ENCODE data around the gene KCND3. TPM values are rescaled to one million over a fixed set of nuclear protein-coding genes. Genes with fewer than 3 reads are reported as not detected.
A peak's percentile ranks its signal among the peaks of the same experiment; 100 is the strongest.

KCND3 gene
- total and polyA plus RNA-seq, 4 donors, result 1.1 to 25.3 (median 12.4) TPM

GRCh38 chr1:111992476-111992875 lies 3.0 kb upstream of the KCND3 start:
- H3K4me3 ChIP-seq (ENCODE audit: low read length in 2 of 2), result no peak overlapping the region
- ATAC-seq (ENCODE audit: low FRiP score) (no peak), DNase-seq (no peak)
- intact Hi-C loops (cut with DNase I), result loop anchor here (5.0 to 10.0 kb wide), 3 partner anchors 88 to 200 kb away; no protein-coding TSS in a partner anchor
- WGBS, 2 donors, result 56 to 61% methylated on average over 10 of the region's 10 CpGs
- H3K27me3 ChIP-seq (ENCODE audit: control insufficient read depth in 1 of 2, insufficient read depth in 2 of 2, low read length in 1 of 2), result no peaks in the 10 kb centered on the region
- H3K4me1 ChIP-seq (ENCODE audit: control insufficient read depth in 1 of 2, insufficient read depth in 2 of 2, low read length in 2 of 2), result peaks cover 0 to 4% of the 10 kb centered on the region in 2 donors
- H3K27ac ChIP-seq (ENCODE audit: low read depth in 1 of 2, low read length in 2 of 2), result no peak overlapping the region
- H3K36me3 ChIP-seq (ENCODE audit: control insufficient read depth in 1 of 2, insufficient read depth in 2 of 2, low read length in 1 of 2), result no peaks in the 10 kb centered on the region
- no peaks in the 10 kb centered on the region for H3K9me3 ChIP-seq (ENCODE audit: control insufficient read depth, low read length)

GRCh38 chr1:111990878-111991718 lies 1.6 kb upstream of the KCND3 start:
- ATAC-seq (ENCODE audit: low FRiP score), result peak; percentile 75
- Histone ChIP-seq H3K27me3 (ENCODE audit: control insufficient read depth in 1 of 2, insufficient read depth in 2 of 2, low read length in 1 of 2) (no peaks in the 10 kb centered on the region), H3K9me3 (ENCODE audit: control insufficient read depth, low read length) (no peaks in the 10 kb centered on the region), H3K36me3 (ENCODE audit: control insufficient read depth in 1 of 2, insufficient read depth in 2 of 2, low read length in 1 of 2) (no peaks in the 10 kb centered on the region), H3K4me3 (ENCODE audit: low read length in 2 of 2) (peak overlapping the region; percentile 7 to 75), H3K27ac (ENCODE audit: low read depth in 1 of 2, low read length in 2 of 2) (peak overlapping the region in 1 of 2 donors; percentile 23), H3K4me1 (ENCODE audit: control insufficient read depth in 1 of 2, insufficient read depth in 2 of 2, low read length in 2 of 2) (peaks cover 0 to 4% of the 10 kb centered on the region in 2 donors)
- WGBS, 2 donors, result 0 to 1% methylated on average over 37 of the region's 37 CpGs
- DNase-seq, result peak; percentile 86 to 93
- intact Hi-C loops (cut with DNase I), result loop anchor here (5.0 to 10.0 kb wide), 3 partner anchors 86 to 199 kb away; no protein-coding TSS in a partner anchor

- Histone ChIP-seq H3K27me3 (ENCODE audit: control insufficient read depth in 1 of 2, insufficient read depth in 2 of 2, low read length in 1 of 2) (no peaks in the 10 kb centered on the region), H3K4me1 (ENCODE audit: control insufficient read depth in 1 of 2, insufficient read depth in 2 of 2, low read length in 2 of 2) (peaks cover 0 to 4% of the 10 kb centered on the region in 2 donors), H3K36me3 (ENCODE audit: control insufficient read depth in 1 of 2, insufficient read depth in 2 of 2, low read length in 1 of 2) (no peaks in the 10 kb centered on the region), H3K27ac (ENCODE audit: low read depth in 1 of 2, low read length in 2 of 2) (peak overlapping the region in 1 of 2 donors; percentile 23), H3K4me3 (ENCODE audit: low read length in 2 of 2) (peak overlapping the region; percentile 75 to 83), H3K9me3 (ENCODE audit: control insufficient read depth, low read length) (no peaks in the 10 kb centered on the region)
- DNase-seq (peak; percentile 66 to 84), ATAC-seq (ENCODE audit: low FRiP score) (peak; percentile 60)
- WGBS, 2 donors, result 1% methylated on average over 63 to 72 of the region's 72 CpGs
- intact Hi-C loops (cut with DNase I), result loop anchor here (5.0 to 10.0 kb wide), 3 partner anchors 85 to 198 kb away; no protein-coding TSS in a partner anchor
These were observed 784 bp upstream of the KCND3 start for GRCh38 chr1:111990026-111990877.

DNA sequence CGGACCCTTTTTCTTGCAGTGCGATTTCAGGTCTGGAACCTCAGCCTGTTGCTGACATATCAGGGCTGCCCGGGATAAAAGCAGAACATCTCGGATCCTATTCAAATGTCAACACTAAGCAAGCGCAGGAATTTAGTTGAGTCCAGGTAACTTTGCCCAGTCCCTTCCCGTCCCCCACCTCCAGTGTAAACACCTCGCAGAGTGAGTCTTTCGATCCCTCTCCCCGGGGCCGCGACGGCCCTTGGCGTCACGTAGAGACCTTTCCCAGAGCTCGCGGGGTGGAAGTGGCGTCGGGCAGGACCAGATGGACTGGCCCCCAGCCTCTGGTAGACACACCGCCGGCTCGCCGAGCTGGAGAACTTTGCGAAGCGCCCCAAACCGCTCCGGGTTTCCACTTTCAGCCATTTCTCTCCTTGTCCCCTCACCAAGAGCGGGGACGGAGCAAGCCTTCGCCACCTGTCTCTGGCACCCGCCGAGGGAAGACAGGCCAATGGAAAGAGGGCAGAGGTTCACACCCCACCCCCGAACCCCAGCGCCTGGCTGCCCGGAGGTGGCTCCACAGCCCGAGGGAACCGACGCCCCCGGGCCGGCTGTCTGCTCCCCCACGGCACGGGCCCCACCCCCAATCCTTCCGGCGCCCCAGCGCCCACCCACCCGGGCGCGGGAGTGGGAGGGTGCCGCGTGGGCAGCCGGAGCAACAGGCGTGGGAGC lies 570 bp downstream of the KCND3 start:
- peak overlapping the region; percentile 75 to 83 for H3K4me3 ChIP-seq (ENCODE audit: low read length in 2 of 2)
- 2 to 3% methylated on average over 45 to 51 of the region's 51 CpGs for WGBS, 2 donors
- no peaks in the 10 kb centered on the region for H3K27me3 ChIP-seq (ENCODE audit: control insufficient read depth in 1 of 2, insufficient read depth in 2 of 2, low read length in 1 of 2)
- ATAC-seq (ENCODE audit: low FRiP score), result no peak
- peaks cover 0 to 4% of the 10 kb centered on the region in 2 donors for H3K4me1 ChIP-seq (ENCODE audit: control insufficient read depth in 1 of 2, insufficient read depth in 2 of 2, low read length in 2 of 2)
- no peaks in the 10 kb centered on the region for H3K36me3 ChIP-seq (ENCODE audit: control insufficient read depth in 1 of 2, insufficient read depth in 2 of 2, low read length in 1 of 2)
- H3K27ac ChIP-seq (ENCODE audit: low read depth in 1 of 2, low read length in 2 of 2), result no peak overlapping the region
- no peaks in the 10 kb centered on the region for H3K9me3 ChIP-seq (ENCODE audit: control insufficient read depth, low read length)
- intact Hi-C loops (cut with DNase I), result loop anchor here (2.0 to 5.0 kb wide), 2 partner anchors 67 to 68 kb away; no protein-coding TSS in a partner anchor
- peak; percentile 54 to 81 for DNase-seq

GRCh38 chr1:111988377-111988742 lies 1.1 kb downstream of the KCND3 start:
- intact Hi-C loops (cut with DNase I), result loop anchor here (2.0 to 5.0 kb wide), 2 partner anchors 66 to 68 kb away; no protein-coding TSS in a partner anchor
- ATAC-seq (ENCODE audit: low FRiP score) (no peak), DNase-seq (no peak)
- Histone ChIP-seq H3K4me1 (ENCODE audit: control insufficient read depth in 1 of 2, insufficient read depth in 2 of 2, low read length in 2 of 2) (peaks cover 0 to 4% of the 10 kb centered on the region in 2 donors), H3K36me3 (ENCODE audit: control insufficient read depth in 1 of 2, insufficient read depth in 2 of 2, low read length in 1 of 2) (no peaks in the 10 kb centered on the region), H3K27ac (ENCODE audit: low read depth in 1 of 2, low read length in 2 of 2) (no peak overlapping the region), H3K9me3 (ENCODE audit: control insufficient read depth, low read length) (no peaks in the 10 kb centered on the region), H3K27me3 (ENCODE audit: control insufficient read depth in 1 of 2, insufficient read depth in 2 of 2, low read length in 1 of 2) (no peaks in the 10 kb centered on the region), H3K4me3 (ENCODE audit: low read length in 2 of 2) (peak overlapping the region in 1 of 2 donors; percentile 83)
- WGBS, 2 donors, result 28 to 33% methylated on average over 8 of the region's 8 CpGs

- Histone ChIP-seq H3K27ac (ENCODE audit: low read depth in 1 of 2, low read length in 2 of 2) (peak overlapping the region in 1 of 2 donors; percentile 55), H3K36me3 (ENCODE audit: control insufficient read depth in 1 of 2, insufficient read depth in 2 of 2, low read length in 1 of 2) (no peaks in the 10 kb centered on the region), H3K27me3 (ENCODE audit: control insufficient read depth in 1 of 2, insufficient read depth in 2 of 2, low read length in 1 of 2) (no peaks in the 10 kb centered on the region), H3K9me3 (ENCODE audit: control insufficient read depth, low read length) (no peaks in the 10 kb centered on the region), H3K4me3 (ENCODE audit: low read length in 2 of 2) (no peak overlapping the region), H3K4me1 (ENCODE audit: control insufficient read depth in 1 of 2, insufficient read depth in 2 of 2, low read length in 2 of 2) (peaks cover 0 to 4% of the 10 kb centered on the region in 2 donors)
- intact Hi-C loops (cut with DNase I), result loop anchor here in 1 of 2 donors (5.0 kb wide), 1 partner anchor 65 kb away; no protein-coding TSS in a partner anchor
- peak; percentile 57 to 78 for DNase-seq
- no peak for ATAC-seq (ENCODE audit: low FRiP score)
- 14 to 17% methylated on average over 4 of the region's 4 CpGs for WGBS, 2 donors
These were observed 2.0 kb downstream of the KCND3 start for GRCh38 chr1:111987502-111987901.

DNA sequence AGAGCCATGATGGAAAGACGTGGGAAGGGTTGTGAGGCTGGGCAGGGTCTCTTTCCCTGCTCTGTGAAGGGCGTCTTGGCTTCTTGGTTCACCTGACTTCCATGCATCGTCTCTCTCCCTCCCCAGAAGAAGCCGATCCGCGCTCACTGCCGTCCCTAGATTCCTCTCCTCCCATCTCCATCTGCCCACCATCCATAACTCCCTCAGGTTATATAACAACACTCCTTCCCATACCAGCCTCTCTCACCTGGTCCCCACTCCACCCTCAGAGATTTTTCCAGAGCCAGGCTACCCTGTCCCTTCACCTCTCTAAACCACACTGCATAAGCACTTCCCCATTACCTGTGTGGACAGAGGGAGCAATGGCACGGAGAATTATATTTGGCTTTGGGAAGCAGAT lies 6.0 kb downstream of the KCND3 start:
- Histone ChIP-seq H3K9me3 (ENCODE audit: control insufficient read depth, low read length) (no peaks in the 10 kb centered on the region), H3K27me3 (ENCODE audit: control insufficient read depth in 1 of 2, insufficient read depth in 2 of 2, low read length in 1 of 2) (no peaks in the 10 kb centered on the region), H3K4me1 (ENCODE audit: control insufficient read depth in 1 of 2, insufficient read depth in 2 of 2, low read length in 2 of 2) (peaks cover 0 to 4% of the 10 kb centered on the region in 2 donors), H3K4me3 (ENCODE audit: low read length in 2 of 2) (no peak overlapping the region), H3K27ac (ENCODE audit: low read depth in 1 of 2, low read length in 2 of 2) (no peak overlapping the region), H3K36me3 (ENCODE audit: control insufficient read depth in 1 of 2, insufficient read depth in 2 of 2, low read length in 1 of 2) (peaks cover 0 to 2% of the 10 kb centered on the region in 2 donors)
- no peak for ATAC-seq (ENCODE audit: low FRiP score)
- no peak for DNase-seq
- WGBS, 2 donors, result 82 to 88% methylated on average over 8 of the region's 8 CpGs
- intact Hi-C loops (cut with DNase I), result no loop called here

DNA sequence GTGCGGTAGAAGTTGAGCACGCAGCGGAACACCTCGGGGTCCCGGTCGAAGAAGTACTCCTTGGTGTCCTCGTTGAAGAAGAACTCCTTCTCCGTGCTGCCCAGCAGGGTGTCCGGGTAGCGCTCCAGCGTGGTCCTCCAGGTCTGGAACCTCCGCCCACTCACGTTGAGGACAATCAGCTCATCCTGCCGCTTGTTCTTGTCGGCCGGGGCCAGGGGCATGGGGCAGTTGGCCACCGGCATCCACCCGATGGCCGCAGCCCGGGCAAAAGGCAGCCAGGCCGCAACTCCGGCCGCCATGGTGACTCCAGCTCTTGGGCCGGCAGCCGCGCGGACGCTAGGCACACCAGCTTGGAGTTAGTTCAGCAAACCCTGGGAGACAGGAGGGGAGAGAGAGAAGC lies 7.0 kb downstream of the KCND3 start:
- H3K27me3 ChIP-seq (ENCODE audit: control insufficient read depth in 1 of 2, insufficient read depth in 2 of 2, low read length in 1 of 2), result no peaks in the 10 kb centered on the region
- WGBS, 2 donors, result 96 to 97% methylated on average over 28 of the region's 28 CpGs
- no peak overlapping the region for H3K4me3 ChIP-seq (ENCODE audit: low read length in 2 of 2)
- H3K36me3 ChIP-seq (ENCODE audit: control insufficient read depth in 1 of 2, insufficient read depth in 2 of 2, low read length in 1 of 2), result peaks cover 0 to 2% of the 10 kb centered on the region in 2 donors
- no peaks in the 10 kb centered on the region for H3K9me3 ChIP-seq (ENCODE audit: control insufficient read depth, low read length)
- no peak for DNase-seq
- intact Hi-C loops (cut with DNase I), result no loop called here
- no peak overlapping the region for H3K27ac ChIP-seq (ENCODE audit: low read depth in 1 of 2, low read length in 2 of 2)
- no peaks in the 10 kb centered on the region for H3K4me1 ChIP-seq (ENCODE audit: control insufficient read depth in 1 of 2, insufficient read depth in 2 of 2, low read length in 2 of 2)
- no peak for ATAC-seq (ENCODE audit: low FRiP score)

Measured in aorta (tissue), 5 donors.